Measurements from ENCODE around the gene JMJD1C.
"Not testable (repeated sequence)": the region's sequence is repeated elsewhere in the genome, so short reads cannot be mapped to it uniquely, and the experiment has no call there.

The JMJD1C gene

DNA sequence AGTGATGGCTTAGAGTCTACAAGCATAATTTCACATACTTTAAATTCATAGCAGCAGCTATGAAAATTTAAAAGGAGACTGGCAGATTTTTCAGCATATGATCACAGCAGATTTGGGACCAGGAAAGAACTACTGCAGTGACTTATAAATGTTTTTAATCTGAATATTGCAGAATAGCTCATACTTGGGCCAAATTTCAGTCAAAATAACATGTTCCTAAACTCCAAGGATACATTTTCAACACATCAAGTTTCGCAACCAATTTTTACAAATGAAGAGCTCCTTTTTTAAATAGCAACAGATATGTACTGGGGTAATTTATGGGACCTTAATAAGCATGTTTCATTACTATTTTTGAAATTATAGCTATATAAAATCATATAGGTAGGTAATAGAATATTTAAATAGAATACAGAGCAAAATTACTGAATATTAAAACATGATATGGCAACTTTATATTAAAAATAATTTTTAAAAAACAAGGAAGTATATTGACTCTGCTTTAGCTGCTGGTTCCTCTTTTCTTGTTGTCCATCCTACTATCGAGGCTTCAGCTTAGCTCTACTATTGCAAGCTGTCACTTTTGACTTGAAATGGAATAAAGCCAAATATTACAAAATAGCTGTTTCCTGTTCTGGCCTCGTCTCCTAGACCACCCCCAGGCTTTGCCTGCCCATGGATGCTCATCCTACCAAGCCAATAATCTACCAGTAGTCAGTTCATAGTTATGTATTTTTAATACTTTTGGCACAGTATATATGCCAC lies 209.6 kb downstream of the JMJD1C start:
- peak; percentile 69 for DNase-seq

DNA sequence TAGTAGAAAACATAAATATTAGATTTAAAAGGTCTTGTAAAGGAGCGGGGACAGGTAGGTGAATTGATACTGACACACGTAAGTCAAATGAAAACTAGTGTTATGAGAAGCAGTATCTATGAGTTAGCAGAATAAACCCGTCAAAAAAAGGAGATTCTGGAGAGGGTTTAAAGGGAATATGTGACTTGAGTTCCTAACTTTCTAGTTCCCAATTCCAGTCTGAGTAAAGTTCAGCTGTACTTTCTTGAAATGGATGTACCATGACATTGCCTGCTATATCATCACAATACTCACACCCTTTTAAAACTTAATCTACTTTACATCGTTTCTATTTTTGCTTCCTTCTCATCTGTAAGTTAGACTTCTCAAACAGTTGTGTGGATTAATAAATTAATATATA lies 210.5 kb downstream of the JMJD1C start:
- no peak for DNase-seq

DNA sequence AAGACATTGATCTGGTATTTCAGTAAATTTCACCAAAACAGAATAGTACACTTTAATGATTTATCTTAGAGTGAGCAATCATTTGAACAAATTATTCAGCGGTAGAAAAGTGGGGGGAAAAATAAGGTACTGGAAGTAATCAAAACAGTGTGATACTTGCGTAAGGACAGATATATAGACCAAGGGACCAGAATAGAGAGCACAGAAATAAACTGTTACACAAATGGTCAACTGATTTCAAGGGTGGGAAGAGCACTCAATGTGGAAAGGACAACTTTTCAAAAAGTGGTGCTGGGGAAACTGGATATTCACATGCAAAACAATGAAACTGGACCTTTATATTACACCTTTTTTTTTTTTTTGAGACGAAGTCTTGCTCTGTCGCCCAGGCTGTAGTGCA lies 212.7 kb downstream of the JMJD1C start:
- DNase-seq: no peak

DNA sequence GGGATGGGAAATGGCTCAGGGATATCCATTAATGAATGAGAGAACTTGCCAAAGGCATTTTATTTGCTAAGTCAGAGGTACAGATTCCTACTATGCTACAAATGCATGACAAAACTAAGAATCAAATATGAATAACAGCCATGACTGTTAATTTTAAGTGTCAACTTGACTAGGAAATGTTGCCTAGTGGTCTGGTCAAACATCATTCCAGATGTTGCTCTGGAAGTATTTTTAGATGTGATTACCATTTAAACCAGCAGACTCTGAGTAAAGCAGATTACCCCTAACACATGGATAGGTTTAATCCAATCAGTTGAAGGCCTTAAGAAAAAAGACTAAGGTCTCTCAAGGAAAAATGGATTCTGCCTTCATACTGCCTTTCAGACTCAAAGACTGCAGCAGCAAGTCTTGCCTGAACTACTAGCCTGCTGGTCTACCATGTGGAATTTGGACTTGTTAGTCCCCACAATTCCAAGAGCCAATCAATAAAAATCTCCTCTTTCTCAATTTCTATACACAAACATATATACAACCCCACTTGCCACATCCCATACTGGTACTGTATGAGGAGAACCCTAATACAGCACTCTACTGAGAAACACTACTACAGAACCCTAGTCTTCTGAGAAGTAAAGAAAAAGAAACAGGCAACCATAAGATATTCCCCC lies 213.5 kb downstream of the JMJD1C start:
- no peak for DNase-seq

DNA sequence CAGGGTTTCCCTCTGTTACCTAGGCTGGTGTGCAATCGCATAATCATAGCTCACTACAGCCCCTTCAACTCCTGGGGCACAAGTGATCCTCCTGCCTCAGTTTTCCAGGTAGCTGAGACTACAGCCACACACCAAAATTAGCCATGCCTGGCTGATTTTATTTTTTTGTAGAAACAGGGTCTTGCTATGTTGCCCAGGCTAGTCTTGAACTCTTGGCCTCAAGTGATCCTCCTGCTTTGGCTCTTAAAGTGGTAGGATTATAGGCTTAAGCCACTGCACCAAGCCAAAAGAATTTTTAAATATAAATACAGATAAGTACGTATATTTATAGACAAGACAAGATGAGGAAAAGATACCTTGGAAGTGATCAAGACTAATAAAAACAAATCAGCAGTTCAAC lies 215.7 kb downstream of the JMJD1C start:
- DNase-seq: no peak

DNA sequence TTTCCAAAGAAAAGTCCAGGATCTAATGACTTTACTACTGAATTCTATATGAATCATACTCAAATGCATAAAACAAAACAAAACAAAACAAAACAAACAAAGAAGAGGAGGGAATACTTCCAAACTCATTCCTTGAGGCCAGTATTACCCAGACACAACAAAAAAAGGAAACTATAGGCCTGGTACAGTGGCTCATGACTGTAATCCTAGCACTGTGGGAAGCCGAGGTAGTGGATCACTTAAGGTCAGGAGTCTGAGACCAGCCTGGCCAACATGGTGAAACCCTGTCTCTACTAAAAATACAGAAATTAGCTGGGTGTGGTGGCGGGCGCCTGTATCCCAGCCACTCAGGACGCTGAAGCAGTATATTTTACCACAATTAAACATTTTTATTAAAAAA lies 218.0 kb downstream of the JMJD1C start:
- no peak for DNase-seq

DNA sequence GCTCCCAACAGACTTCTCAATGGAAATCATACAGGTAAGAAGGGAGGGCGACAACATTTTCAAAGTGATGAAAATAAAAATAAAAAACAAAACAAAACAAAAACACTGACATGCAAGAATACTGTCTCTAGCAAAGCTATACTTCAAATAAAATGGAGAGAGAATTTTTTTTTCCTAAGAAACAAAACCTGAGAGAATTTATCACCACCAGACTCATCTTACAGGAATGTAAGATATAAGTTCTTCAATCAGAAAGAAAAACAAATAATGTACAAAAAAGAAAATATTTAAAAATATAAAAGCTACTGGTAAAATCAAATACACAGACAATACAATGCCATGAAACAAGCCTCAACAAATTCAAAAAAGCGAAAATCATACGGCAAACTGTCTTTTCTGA lies 219.4 kb downstream of the JMJD1C start:
- no peak for DNase-seq

DNA sequence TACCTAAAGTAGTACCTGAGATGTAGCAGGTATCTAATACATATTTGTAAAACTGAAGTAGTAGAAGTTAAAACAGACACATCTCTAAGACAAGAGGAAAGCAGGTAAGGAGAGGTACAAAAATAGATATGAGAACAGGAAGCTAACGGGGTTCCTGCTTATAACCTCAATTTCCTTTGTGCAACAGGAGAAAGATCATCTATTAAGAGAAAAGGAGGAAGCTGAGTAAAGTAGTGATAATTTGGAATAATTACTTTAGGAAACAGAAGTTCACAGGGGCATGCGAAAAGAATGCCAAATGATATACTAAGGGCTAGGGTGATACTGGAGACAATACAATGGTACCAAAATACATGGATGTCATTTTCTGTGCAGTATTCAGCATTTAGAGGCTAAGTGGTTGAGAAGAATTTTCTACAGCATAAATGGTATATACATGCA lies 223.9 kb downstream of the JMJD1C start:
- DNase-seq: no peak

DNA sequence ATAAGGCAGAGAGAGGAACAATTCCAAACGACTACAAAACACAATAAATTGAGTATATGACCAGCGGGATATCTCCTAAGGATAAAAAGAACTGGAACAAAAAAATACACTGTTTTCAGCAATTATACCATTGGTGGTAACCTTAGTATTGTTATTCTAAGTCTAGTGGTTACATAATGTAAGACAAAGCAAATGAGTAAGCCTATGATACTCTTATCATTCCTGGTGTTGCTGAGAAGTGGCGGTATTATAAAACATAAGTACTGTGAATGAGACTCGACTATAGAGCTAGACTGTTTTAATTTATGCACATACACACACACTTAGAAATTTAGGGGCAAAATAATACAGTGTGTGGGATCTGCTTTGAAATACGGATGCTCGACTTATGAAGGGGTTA lies 225.0 kb downstream of the JMJD1C start:
- no peak for DNase-seq

DNA sequence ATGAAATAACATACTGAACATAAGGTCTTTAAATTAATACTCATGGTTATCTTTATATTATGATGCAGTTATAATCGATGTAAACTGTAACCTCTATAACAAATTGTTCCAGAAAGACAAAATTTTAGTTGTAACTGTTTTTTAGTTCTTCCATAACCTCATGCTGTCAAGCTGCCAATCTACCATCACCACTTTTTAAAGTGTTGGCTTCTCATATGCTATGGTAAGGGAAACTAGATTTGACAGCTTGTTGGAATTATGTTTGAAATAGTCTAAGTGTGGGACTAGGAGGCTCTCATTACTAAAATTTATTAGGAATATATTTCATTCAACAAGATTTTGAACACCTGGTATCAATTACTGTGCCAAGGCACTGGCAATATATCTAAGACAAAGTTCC lies 227.3 kb downstream of the JMJD1C start:
- no peak for DNase-seq

DNA sequence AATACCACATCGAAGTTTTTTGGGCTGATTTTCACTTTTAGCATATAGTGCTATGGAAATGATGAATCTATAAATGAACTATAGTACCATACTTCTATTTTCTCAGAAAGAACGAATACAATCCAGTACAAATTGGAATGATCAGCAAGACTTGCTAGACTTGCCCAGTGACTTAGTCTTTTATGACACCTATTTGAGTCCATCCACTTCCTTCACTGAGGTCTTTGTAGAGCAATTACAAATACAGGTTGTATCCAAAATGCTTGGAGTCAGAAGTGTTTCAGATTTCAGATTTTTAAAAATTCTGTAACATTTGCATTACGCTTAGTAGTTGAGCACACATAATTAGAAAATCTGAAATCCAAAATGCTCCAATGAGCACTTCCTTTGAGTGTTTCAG lies 228.4 kb downstream of the JMJD1C start:
- DNase-seq: no peak

DNA sequence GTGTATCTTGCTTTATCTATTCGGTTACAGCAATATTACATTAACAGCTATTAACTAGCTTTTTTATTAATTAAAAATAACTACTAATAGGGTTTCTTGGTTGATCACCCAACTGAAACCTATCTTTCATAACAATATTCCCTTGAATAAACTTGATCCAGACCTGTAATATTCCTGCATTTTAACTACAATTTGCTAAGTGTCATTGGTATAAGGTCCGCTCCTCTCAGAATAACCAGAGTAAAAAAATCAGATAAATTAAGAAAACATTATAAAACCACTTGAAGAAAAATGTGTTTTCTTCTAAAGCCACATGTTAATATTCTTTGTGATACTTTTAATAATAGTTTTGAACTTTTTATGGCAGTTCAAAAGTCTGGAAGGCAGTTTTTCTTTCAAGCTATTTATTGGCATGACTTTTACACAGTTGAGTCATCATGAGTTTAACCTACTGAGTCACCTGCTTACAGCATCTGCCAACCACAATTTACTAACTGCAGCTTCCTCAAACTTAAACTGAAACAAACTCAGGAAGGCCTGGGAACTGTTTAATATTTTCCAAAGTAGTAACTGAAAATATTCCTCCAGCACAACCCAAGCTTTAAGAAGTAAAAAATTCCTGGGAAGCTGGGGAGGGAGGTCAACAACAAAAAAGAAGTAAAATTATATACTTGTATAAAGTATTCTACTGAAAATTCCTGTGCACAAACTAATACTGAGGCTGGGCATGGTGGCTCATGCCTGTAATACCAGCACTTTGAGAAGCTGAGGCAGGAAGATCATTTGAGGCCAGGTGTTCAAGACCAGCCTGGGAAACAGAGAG lies 229.5 kb downstream of the JMJD1C start:
- DNase-seq: peak; percentile 46

DNA sequence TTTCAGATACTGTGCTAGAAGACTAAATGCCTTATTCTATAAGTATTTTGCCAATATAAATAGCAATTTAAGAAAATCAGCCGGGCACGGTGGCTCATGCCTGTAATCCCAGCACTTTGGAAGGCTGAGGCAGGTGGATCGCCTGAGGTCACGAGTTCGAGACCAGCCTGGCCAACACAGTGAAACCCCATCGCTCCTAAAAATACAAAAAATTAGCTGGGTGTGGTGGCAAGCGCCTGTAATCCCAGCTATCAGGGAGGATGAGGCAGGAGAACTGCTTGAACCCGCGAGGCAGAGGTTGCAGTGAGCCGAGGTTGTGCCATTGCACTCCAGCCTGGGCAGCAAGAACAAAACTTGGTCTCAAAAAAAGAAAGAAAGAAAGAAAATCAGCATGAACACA lies 230.6 kb downstream of the JMJD1C start:
- not testable (repeated sequence) for DNase-seq

DNA sequence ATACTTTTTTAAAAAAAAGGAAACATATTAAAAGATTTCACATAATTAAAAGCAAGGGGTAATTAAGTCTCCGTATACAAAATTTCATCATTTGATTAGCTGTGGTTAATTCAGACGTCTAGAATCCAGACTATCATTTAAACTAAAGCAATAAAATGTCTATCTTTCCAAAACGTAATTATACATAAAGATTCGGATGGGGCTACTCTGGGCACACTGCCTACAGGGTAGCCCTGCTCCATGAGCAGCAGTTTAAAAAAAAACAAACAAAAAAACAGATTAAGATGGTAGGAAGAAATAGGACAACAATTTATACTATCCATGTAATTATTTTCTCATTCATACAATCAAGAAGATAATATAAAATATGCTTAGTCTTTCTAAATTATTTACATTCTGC lies 236.6 kb downstream of the JMJD1C start:
- DNase-seq: no peak

DNA sequence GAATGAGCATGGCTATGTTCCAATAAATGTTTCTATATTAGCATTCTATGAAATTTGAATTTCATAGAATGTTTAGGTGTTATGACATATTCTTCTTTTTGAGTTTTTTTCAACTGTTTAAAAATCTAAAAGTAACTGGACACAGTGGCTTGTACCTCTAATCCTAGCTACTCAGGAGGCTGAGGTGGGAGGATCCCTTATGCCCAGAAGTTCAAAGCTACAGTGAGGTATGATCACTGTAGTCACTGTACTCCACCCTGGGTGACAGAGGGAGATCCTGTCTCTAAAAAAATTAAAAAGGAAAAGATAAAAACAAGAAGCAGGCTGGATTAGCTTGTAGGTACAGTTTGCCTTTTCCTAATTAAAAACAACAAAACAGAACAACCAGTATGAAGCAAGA lies 237.5 kb downstream of the JMJD1C start:
- no peak for DNase-seq

DNA sequence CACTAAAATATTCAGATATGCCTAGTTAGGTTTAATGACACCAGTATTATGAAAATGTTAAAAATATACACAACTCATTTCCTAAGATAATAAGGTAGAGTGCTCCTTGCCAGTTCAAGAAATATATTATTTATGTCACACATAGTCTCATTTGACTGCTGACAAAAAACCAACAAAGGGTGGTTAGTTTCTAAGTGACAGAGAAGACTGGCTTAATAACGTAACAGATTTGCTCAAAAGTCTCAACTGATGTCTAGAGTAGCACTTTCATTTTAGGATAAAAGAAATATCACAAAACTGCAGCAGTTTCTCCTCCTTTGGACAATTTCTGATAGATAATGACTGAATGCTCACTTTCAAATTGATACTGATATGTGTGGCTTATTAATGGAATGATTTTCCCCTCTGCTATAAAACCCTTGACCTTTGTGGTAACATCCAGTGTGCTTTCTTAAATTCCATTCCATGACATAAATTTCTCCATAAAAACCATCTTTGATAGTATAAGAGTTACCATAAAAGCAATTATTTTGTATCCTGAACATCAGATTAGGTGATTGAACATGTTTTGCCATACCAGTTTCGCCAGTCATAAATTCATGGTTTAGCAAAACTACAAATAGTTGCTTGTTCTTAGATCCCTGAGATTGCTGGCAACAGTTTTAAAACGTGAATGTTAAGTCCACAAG lies 238.4 kb downstream of the JMJD1C start:
- no peak for DNase-seq

DNA sequence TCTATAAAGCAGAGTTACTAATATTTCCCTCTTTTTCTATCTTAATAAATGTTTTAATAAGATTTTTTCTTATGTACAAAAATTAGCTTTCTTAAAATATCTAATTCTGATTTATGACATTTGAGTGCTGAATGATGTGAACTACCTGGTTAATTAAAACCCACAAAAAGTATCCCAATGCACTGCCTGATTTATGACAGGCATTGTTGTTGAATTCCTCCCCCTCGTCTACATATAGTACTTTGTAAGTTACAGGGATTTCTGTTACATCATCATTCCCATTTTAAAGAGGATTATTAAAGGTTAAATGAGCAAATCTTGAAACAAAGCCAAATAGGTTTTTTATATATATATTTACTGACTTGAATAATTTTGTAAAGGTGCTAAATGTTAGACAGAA lies 241.5 kb downstream of the JMJD1C start:
- no peak for DNase-seq

DNA sequence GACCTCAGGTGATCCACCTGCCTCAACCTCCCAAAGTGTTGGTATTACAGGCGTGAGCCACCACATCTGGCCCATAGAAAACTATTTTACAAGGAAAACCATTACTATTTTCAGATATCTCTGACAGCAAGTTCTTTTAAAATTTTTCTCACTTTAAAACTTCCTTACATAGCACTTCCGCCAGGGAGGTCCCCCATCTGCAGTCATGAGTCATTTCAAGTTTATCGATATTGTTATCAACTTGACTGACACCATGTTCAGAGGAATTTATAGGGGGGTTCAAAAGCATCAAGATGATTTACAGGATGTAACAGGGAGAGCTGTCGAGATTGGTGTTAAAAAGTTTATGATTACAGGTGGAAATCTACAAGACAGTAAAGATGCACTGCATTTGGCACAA lies 243.8 kb downstream of the JMJD1C start:
- no peak for DNase-seq

DNA sequence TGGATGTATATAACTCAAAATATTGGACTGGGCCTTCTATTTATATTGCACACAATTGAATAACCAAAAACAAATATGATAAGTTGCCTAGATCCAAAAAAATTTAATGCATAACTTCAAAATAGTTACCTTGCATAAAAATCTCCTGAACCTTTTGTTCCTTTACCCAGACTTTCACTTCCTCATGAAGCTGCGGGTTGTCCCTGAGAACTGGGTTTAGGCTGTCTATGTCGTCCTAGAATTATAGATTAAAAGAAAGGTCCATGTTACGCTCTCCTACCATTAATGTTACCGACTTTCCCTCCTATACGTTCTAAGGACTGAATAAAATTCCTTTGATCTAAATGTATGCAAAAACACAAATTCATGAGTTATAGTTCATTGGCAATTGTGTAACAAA lies 246.0 kb downstream of the JMJD1C start:
- DNase-seq: peak; percentile 18

DNA sequence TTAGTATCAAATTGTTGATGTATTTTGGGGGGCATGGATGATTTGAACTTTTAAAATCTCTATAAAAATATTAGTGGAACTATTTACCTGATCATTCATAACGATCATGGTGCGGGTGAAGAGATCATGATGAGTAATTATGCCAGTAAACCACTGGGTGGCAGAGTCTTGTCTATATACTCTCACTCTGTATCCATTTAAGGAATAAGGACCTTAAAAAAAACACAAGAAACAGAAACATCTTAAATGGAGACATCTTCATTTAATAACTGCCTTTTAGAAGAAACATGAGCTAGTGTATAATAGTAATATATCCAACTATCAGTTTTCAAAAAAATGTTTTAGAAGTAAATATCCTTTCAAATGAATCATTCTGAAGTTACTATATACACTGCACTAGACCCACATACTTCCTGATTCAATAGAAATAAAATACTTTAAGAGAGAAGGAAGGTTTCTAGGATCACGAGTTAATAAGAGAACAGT lies 248.6 kb downstream of the JMJD1C start:
- DNase-seq: peak; percentile 61

DNA sequence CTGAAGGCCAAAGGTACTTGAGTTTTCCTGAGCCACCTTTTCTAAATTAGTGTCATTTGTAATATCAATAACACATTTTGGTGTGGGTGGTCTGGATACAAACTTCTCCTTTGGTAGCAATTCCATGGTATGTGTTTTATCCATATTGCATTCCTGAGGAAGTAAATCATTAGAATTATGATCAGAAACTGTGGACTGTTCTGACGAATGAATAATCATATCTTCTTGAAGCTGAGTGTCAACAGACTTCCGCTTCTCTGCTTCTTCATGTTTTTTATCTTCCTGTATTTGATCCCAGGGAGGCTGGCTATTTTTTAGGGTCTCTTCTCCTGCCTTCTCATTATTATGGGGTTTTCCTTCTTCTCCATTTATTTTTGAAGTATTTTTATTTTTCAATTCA lies 251.2 kb downstream of the JMJD1C start:
- no peak for DNase-seq

DNA sequence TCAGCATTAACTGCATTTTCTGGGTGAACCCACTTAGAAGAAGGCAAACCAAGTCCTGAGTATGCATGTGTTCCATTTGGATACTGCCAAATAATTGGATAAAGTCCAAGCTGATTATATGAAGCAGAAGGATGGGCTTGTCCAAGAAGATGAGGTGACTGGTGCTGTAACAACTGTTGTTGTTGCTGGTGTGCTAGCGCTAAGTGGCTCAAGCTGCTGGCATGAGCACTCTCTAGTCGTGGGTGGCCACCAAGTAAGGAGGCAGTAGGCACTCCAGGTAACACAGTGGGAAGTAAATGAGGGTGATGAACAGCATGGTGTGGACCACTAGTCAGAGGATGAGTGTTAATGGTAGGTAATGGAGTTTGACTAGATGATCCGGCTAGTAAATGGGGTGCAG lies 252.3 kb downstream of the JMJD1C start:
- no peak for DNase-seq

DNA sequence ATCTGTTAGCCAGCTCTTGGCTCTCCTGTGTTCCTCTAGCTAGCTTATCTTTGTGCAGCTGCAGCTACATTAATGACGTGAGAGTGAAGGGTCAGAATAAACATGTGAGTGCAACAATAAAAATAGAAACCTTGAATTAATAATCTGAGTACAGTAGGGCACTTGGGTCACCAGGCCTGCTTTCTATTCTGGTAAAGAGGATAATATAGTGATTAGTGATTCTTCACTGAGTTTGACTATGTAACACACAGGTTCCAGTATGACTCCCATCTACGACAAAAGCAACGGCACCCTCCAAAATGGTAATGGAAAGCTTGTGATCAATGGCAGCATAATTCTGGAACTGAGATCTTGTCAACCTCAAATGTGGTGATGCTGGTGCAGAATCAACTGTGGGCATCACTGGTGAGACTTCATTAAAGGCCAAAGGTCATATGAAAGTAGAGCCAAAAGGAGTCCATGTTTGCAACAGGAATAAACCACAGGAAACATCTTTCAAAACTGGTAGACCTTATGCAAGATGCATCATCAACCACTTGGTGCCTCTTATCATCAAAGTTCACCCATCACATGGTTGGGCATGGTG lies 255.1 kb downstream of the JMJD1C start:
- no peak for DNase-seq
